Epidermal melanocyte (primary cell): Measurements from ENCODE around the gene JUN.

ENCODE experiments used
- DNase-seq: peaks from one replicate; pipeline ENCODE4 v3.0.0; 2011; ENCODE audit warnings: low spot score; ENCODE audit not compliant: insufficient read length

Gene JUN

DNA sequence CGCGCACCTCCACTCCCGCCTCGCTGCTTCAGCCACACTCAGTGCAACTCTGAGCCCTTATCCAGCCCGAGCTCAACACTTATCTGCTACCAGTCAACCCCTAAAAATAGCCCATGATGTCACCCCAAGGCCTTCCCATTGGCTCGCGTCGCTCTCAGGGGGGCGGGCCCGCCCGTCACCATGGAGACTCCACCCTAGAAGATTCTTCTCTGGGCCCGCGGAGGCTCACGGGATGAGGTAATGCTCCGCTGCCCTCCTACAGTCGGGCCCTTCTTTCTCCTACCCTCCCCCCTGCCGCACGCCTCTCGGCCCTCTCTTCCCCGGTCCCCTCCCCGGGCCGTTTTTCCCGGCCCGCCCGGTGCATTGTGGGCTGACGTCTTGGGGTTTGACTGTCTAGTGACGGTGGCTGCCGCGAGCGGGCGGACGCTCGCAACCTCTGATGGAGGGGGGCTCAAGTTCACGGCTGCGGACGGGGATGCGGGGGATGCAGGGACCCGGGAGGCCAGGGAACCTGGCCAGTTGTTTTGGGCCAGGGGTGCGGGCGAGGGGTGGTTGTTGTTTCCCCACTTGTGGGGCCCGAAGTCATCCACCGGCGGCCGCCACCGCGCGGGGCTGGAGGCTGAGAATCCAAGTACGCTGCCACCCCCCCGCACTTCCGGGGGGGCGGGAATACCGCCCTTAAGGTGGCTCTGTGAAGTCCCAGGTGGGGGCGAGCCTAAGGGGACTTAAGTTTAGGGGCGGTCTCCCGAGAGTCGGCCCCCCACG lies at the start of gene JUN:
JUN (minus strand) TSS at position 55 of the 765 bp plus-strand sequence. CDS start 977 bp downstream, outside the sequence.
- DNase-seq, result peak; percentile 98

DNA sequence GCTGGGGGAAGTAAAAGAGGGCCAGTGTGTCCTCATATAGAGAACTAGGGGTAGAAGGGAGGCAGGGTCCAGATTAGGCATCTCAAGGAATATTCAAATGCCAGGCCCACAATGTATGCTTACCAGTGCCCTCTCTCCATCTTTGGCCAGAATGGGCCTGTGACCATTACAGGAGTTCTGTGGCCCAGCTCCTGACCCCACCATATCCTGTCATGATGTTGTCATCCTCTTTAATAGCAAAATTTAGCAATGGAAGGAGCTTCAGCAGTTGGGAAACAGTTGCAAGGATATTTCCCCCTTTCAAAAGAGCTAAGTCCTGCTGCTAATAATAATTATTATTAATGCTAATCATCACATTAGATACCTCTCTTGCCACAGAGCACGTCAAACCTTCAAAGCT lies 49.3 kb upstream of the JUN start:
- DNase-seq, result no peak

DNA sequence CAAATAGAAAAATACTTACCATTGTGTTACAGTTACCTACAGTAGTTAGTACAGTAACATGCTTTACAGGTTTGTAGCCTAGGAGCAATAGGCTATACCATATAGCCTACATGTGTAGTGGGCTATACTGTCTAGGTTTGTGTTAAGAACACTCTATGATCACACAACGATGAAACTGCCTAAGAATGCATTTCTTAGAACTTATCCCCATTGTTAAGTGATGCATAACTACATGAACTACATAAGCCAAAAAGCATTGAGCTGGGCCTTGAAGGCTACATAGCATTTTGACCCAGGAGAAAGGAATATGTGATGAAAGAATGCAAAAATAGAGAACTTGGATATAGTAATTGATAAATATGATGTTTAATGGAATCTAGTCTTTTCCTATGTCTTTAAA lies 46.4 kb upstream of the JUN start:
- no peak for DNase-seq

DNA sequence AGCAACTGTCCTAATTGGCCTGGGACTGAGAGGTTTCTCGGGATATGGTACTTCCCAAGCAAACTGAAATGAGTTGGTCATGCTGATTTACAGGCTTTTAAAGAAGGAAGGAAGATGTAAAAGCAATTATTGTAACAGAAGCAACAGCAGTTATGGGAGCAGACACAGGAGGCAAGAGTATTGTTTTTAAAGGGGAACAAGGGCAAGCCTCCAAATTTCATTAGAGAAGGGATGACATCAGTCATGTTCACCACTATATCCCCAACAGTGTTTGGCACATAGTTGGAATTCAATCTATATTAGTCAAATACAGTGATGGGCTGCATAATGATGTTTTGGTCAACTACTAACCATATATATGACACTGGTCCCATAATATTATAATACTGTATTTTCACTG lies 46.0 kb upstream of the JUN start:
- no peak for DNase-seq

DNA sequence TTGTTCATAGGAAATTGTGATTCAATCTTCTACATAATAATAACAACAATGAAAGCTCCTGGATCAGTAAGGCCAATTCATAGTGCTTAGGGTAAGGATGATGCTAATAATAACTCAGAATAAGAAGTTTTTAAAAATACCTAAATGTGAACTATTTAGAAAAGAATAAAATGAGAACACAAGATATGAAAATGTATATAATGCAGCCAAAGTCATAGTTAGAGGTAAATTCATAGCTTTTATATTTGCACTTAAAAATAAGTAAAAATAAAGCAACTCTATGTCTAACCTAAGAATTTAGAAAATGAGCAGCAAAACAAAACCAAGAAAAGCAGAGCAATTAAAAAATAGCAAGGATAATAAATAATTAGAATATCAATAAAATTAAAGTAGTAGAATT lies 43.5 kb upstream of the JUN start:
- no peak for DNase-seq

DNA sequence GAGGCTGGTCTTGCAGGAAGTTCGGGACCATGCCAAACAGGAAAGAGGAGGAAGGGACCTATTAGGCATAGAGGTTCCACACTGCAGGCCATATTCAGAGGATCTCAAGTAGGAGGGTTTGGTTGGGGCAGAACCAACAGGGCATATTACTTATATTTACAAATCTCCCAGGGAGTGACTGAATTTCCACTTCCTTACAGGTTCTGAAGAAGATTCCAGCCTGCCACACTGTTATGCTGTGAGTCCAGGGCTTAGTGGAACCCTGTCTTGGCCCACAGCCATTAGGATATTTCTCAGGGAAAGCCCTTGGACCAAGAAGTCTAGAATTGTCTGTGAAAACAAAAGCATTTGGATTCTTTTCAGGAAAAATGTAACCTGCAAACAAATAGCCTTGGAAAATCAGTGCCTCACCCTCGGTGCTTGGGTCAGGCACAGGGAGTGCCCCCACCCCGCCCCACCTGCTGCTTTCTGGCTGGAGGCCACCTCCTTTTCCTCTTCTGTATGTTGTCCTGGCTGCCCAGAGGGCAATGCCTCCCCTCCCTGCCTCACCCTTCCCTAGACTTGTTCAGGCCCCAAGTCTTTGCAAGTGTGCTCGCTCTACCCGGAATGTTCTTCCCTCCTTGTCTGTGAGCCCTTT lies 41.0 kb upstream of the JUN start:
- DNase-seq, result no peak

DNA sequence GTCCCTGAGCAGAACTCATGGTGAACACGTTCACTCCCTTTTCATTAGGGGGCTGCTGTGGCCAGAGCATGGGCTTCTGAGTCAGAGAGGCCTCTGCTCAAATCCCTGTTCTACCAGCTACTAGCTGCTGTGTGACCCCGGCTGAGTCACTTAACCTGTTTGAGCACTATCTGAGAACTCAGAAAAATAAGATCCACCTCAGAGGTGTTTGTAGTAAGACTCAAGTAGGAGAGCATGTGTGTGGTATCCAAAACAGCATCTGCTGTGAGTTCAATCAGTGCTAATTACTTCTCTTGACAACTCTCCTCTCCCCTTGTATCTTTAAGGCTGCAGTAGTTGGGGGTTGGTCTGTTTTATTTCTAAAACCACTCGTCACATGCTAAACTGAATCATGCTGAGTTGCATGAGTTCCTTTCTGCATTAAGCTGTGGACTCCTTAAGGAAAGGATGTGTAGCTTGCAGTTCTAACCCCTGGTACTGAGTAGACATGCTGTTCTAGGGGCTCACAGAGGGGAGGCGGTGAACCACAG lies 39.7 kb upstream of the JUN start:
- DNase-seq, result no peak

DNA sequence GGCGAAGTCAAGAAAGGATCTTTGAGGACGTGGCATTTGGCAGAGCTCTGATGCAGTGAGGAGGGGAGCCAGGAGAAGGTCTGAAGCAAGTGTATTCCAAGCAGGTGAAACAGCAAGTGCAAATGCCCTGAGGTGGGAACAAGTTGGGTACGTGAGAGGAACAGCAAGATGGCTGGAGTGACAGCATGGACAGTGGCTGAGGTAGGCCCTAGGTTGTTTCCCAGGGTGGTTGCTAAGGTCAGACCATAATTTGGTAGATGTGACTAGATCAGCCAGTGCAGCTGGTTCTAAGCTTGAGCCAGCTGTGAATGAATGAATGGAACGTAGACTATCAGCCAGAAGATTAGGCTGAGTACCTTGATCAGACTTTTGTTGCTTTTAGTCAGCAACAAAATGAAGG lies 37.5 kb upstream of the JUN start:
- no peak for DNase-seq

DNA sequence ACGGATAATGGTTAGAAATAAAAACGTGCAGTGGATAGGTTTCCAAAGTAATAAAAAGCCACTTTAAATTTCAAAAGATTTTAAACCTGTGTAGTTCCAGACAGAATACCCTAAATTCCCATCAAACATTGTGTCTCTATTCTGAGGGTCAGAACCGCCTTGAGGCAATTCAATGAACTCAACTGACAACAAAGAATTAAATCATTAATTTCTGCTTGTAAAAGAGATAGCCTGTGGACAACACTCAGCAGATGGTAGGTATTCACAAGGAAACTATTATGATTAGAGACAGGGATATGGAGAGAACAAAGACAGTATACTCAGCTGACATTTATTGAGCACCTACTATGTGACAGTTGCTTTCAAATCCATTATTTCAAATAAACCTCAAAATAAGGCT lies 35.1 kb upstream of the JUN start:
- no peak for DNase-seq

DNA sequence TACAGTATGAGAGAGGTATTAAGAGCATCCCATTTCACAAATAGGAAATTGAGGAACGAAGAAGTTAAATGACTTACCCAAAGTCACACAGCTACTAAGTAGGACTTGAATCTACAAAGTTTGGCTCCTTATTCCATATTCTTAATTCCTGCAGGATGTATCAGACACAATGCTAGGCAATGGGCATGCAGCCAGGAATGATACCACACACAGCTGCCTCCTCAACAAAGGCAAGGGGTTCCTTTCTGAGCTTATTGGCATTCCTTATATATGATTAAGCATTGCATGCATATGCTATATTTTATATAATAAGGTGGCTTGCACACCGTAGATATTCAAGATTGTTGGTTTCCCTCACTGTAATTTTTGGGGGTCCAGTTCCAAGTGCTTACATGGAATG lies 34.2 kb upstream of the JUN start:
- no peak for DNase-seq

DNA sequence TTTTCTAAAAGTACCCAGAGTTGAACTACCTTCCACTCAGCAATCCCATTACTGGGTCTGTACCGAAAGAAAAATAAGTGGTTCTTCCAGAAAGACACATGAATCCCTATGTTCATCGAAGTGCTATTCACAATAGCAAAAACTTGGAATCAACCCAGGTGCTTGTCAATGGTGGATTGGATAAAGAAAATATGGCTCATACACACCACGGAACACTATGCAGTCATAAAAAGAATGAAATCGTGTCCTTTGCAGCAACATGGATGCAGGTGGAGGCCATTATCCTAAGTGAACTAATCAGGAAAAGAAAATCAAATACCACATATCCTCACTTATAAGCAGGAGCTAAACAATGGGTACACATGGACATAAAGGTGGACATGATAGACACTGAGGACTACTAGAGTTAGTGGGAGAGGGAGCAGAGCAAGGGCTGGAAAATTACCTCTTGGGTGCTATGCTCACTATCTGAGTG lies 32.9 kb upstream of the JUN start:
- DNase-seq, result no peak

DNA sequence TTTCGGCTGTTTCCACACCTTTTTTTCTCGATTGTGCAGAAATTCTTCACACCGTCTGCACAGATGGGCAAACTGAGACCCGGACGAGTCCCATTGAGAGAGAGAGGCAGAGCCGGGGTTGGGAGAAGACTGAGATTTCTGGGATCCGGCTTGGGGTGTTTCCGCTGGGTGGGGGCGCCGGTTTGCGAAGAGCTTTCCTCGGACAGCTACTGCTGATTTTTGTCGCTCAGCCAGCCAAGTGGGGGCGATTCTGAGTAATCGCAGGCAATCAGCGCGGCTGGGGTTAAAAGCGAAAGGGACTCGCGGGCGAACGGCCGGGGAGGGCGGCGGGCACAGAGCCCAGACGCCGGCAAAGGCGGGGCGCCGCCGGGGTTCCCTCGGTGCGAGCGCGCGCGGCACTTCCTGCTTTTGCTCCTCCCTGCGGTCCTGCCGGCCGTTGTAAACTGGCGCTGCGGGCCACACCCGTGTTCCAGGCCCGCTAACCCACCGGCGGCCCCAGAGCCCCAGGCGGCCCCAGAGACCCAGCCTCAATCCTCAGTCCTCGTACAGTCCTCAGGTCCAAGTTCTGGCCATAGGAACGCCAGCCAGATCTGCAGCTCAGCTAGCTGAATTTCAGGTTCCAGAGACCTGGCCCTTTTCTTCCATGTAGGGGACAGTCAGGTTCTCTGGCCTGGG lies 32.4 kb upstream of the JUN start:
- DNase-seq, result peak; percentile 85

DNA sequence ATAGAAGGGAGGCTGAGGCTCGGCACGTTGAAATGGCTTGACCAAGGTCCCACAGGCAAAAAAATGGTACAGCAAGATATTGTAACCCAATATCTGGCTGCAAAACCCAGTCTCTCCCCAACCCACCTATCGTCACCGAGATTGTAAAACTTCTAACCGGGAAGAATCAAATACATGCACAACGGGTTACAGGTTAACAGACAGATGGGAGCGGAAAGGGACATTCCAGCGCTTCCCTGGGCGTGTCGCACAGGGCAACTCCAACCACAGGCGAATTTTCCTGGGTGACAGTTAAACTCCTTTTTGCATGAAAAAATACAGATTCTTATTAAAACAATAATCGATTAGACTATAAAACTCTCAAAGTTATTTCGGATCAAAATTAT lies 31.8 kb upstream of the JUN start:
- no peak for DNase-seq

DNA sequence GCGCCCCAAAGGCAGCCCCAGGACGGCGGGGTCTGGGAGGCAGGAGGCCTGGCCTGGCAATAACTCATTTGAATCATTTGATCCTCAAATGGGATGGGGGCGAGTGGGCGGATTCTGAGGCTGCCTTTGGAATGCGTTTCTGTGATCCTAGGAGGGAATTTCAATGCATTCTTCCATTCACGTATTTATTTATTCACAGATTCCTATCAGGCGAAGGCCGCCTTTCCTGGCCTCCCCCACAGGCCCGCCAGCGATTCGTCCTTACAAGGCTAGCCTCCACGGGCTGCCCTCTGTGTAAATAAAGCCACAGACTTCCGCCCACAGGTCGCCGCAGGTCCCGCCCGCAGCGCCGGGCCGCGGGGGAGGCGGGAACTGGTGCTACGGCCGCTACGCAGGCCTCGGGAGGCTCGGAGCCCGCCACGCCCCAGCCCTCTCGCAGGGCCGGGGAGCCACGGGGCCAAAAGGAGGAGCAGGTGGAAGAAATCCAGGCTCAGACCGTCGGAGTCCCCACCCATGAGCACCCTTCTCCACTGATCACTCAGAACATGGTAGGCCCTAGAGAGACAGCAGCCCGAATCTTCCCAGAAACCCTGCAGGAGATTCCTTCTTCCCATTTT lies 31.3 kb upstream of the JUN start:
- DNase-seq, result no peak

DNA sequence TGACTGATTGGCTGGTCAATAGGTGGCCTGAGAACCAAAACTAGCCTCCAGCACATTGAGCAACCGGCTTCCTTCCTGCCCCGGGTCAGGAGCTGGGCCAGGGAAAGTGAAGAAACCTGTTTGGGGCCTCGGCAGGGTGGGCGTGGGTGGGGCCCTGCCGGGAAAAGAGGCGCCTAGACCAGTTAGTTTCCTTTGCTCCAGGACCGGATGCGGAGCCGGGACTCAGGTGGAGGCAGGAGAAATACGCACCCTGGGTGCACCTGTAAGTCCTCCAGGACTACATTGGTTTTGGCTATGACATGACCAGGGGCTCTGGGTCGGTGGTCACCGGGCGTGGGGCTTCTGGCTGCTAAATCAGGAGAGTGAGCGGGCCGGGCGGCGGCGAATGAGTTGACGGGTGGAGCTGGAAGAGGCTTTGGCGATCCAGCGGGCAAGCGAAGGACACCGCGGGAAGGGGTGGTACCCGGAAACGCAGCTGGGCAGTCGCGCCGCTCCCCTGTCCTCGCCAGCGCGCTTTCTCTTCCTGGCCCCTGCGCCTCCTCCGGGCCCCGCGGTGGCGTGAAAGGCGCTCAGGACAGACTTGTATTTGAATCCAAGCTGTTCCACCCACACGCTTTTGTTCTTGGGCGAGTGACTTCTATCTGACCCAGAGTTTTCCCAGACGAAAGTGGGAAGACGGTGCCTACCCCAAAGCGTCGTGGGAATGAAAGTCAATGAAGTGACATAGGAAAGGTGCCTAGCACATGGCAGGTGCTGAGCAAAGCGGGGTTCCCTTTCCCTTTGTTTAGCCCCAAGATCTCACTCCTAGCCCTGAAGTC lies 30.6 kb upstream of the JUN start:
- DNase-seq, result no peak

DNA sequence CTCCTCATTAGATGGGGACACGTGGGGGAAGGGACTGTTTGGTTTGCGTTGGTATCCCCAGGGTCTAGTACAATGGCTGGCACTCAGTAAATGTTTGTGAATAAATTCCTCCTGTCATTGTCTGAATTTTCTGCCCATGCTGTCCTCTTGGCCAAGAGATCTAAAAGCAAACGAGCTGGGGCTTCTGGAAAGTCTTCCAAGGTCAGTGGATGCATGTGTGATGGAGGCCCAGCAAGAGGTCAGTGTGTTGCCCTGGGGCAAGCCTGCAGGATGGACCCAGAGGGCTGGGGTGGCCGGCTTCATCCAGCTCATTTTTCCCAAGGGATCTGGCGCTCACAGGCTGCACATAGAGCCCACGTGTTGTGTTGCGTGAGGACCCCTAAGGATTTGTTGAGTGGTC lies 30.0 kb upstream of the JUN start:
- no peak for DNase-seq

DNA sequence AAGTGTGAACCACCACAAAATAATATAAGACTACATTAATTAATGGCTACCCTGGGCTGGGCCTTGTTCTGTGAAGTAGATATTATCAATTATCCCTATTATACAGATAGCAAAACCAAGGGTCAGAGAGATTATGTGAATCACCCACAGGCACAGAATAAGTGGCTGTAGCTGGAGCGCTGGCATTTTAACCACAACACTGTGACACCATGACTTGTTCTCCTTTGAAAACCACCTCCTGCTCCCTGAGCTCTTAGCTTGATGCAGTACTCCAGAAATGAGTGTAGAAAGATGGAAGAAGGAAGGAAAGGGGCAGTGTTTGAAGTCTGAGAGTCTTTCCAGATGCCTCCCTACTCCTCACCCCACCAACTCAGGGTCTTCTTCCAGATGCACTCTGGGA lies 29.5 kb upstream of the JUN start:
- no peak for DNase-seq

DNA sequence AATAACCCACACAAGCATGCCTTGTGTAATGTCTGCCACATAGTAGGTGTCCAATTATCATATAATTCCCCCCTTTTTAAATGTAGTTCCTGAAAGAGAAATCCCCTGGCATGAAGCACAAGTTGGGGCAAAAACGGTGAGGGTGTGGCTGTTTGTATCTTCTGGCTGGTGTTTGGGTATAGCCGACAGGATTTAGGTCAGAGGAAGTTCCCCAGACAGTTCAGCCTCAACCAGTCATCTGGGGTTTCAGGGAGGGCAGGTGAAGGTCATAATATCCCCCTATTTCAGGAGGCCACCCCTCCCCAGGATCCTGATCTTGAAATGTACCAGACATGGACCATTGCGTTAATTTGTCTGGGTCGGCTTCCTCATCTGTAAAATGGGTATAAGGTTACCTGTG lies 29.1 kb upstream of the JUN start:
- DNase-seq, result no peak

DNA sequence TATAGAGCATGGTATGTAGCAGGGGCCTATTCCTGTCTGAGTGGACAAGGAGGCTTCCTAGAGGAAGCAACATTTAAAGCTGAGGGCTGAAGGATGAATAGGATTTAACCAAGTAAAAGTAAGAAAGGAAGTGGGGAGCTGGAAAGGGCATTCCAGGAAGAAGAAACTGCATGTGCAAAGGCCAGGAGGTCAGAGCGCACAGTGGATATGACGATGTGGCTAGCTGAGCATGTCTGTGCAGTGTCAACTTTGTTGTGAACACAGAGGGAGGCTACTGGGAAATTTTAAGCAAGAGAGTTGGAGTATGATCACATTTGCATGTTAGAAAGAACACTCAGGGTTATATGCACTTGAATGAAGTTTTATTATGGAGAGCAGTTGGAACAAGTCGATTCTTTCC lies 28.6 kb upstream of the JUN start:
- DNase-seq, result no peak

DNA sequence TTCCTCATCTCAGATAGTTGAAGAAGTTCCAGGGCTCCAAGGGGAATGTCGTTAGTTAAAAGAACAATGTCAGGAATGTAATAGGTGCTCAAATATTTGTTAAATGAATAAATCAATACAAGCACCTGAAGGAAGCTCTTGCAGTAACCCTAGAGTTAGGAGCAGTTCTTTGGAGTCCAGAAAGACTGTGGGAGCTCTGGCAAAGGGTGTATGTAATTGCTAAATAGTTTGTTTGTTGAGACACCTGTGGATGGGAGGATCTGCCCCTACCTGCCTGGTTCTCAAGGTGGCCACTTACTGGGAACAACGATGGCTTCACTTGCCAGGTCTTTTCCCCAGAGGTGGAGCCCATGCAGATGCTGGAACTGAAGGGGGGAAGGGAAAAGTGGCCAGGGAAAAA lies 27.5 kb upstream of the JUN start:
- no peak for DNase-seq
